22Rv1 (cell line): ENCODE measurements around the gene SUCLG2.

Experiments
- ZFX ChIP-seq: fragments of 450-650 bp; IDR thresholded peaks from 2 replicates; pipeline ENCODE4 v1.6.1; 2017; ENCODE audit warnings: antibody characterized with exemption, borderline replicate concordance
- TF ChIP-seq, protein P1 (sequence below): fragments of 450-650 bp; IDR thresholded peaks from 2 replicates; pipeline ENCODE4 v1.5.1; 2017; ENCODE audit warnings: mild to moderate bottlenecking

DNA sequence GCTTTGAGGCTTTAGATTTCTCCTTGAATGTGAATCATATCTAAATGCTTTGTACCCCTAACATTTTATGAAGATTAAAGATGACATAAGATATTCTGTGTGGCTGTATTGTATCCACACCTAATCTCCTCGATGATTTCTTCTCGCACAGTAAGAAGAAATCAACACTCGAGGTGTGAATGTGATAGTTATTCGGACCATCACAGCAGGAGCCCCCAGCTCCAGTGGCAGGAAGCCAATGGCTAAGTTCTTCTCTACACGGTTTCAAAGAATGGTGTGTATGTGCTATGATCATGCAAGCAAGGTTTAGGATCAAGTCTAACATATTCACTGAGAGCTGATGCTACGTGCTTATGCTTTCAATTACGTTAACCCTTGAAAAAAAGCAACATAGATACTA is 271.0 kb downstream of the SUCLG2 start:
- TF ChIP-seq, protein P1, sequence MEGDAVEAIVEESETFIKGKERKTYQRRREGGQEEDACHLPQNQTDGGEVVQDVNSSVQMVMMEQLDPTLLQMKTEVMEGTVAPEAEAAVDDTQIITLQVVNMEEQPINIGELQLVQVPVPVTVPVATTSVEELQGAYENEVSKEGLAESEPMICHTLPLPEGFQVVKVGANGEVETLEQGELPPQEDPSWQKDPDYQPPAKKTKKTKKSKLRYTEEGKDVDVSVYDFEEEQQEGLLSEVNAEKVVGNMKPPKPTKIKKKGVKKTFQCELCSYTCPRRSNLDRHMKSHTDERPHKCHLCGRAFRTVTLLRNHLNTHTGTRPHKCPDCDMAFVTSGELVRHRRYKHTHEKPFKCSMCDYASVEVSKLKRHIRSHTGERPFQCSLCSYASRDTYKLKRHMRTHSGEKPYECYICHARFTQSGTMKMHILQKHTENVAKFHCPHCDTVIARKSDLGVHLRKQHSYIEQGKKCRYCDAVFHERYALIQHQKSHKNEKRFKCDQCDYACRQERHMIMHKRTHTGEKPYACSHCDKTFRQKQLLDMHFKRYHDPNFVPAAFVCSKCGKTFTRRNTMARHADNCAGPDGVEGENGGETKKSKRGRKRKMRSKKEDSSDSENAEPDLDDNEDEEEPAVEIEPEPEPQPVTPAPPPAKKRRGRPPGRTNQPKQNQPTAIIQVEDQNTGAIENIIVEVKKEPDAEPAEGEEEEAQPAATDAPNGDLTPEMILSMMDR = no peak
- no peak for TF ChIP-seq ZFX
